Psoas muscle (tissue), 8 donors: ENCODE results near the gene RACGAP1. TPM values are rescaled to one million over a fixed set of nuclear protein-coding genes. Genes with fewer than 3 reads are reported as not detected.

Experiments used
- ATAC-seq, 4 donors: fragments of 200-7000 bp; cut with Tn5 transposase; one replicate each; pipeline ENCODE4 v1.9.1; 2020; ENCODE audit warnings: moderate library complexity in 3 of 4, mild to moderate bottlenecking in 2 of 4
- DNase-seq, 2 donors: peaks; one replicate each; pipeline ENCODE4 v3.0.0-alpha.2; 2020
- H3K27ac ChIP-seq: fragments of 200-600 bp; one replicate; pipeline ENCODE4 v1.8.0; 2022
- H3K27me3 ChIP-seq, 3 donors: fragments of 200-600 bp in 1 of 3; one replicate each; pipeline versions ENCODE4 v1.6.1 to v1.8.0; 2013 to 2022; ENCODE audit warnings: low read length in 2 of 3, mild to moderate bottlenecking in 2 of 3, moderate library complexity in 1 of 3; ENCODE audit not compliant: insufficient read depth in 3 of 3
- H3K36me3 ChIP-seq, 2 donors: fragments of 200-600 bp in 1 of 2; one replicate each; pipeline versions ENCODE4 v1.6.1 to v1.8.0; 2013 to 2022; ENCODE audit warnings: low read depth in 1 of 2, mild to moderate bottlenecking in 1 of 2, moderate library complexity in 1 of 2; ENCODE audit not compliant: insufficient read depth in 1 of 2
- H3K4me1 ChIP-seq: fragments of 200-600 bp; one replicate; pipeline ENCODE4 v1.8.0; 2022
- H3K4me3 ChIP-seq: fragments of 200-600 bp; one replicate; pipeline ENCODE4 v1.8.0; 2022; ENCODE audit warnings: mild to moderate bottlenecking
- H3K9me3 ChIP-seq: fragments of 200-600 bp; one replicate; pipeline ENCODE4 v1.8.0; 2022
- CTCF ChIP-seq: fragments of 200-600 bp; IDR thresholded peaks from one replicate; pipeline ENCODE4 v1.8.0; 2022; ENCODE audit warnings: antibody characterized with exemption
- WGBS, 3 donors: extraction: QIAGEN DNeasy Blood & Tissue Kit; methylation state at CpG; one replicate each; pipeline versions ENCODE4 v1.1.6 to v1.1.7; 2013; 5-methylcytosine and 5-hydroxymethylcytosine counted together
- intact Hi-C, 2 donors: fragments of 100-400 bp; cut with DNase I; formaldehyde crosslinking; loops; one replicate each; pipeline versions ENCODE4 v1.11.0 to v1.14.2; 2022
- polyA plus RNA-seq, 3 donors: library from polyadenylated mRNA; stranded (reverse); fragments of 200-250 nt; gene quantifications; one replicate each; pipeline ENCODE4 v1.2.3, GENCODE V29; 2013
- total RNA-seq, 4 donors: library from RNA; stranded (reverse); fragmentation: NEBNext Ultra II Directional in 2 of 4; extraction: Animal tissue kit (Norgen Biotek cat#: 25700) in 2 of 4; gene quantifications; one replicate each; pipeline versions ENCODE4 v1.2.1 to v1.2.4, GENCODE V29; 2021 to 2023
- donor health status: healthy with polysubstance abuse.
- donor health status: DM: no; HTN: no; CAD: no; lungs with moderate emphysema.
- donor health status: Bipolar disorder and iron deficiency.
- donor health status: healthy.
- donor health status: DM: yes; HTN: yes; CAD: no.
- donor health status: DM: no; HTN: no; CAD: no.
- donor health status: DM: no; HTN: no; CAD: no.
- donor health status: DM: yes; HTN: yes; CAD: no.

RACGAP1 gene
- total and polyA plus RNA-seq, 7 donors, result 3.4 to 15.3 (median 5.4) TPM

GRCh38 chr12:49975318-49975761 is 50.0 kb downstream of the RACGAP1 start:
- Histone ChIP-seq H3K9me3 (no peaks in the 10 kb centered on the region), H3K27me3 (peaks cover 0 to 4% (median 0%) of the 10 kb centered on the region in 3 donors), H3K4me3 (no peak overlapping the region), H3K27ac (no peak overlapping the region), H3K4me1 (no peaks in the 10 kb centered on the region), H3K36me3 (no peaks in the 10 kb centered on the region)
- ATAC-seq, result no peak
- peak in 1 of 2 donors; percentile 45 for DNase-seq
- intact Hi-C loops, result loop anchor here in 1 of 2 donors (10.0 kb wide), 1 partner anchor 199 kb away; no protein-coding TSS in a partner anchor
- 72 to 75% (median 73%) methylated on average over 17 of the region's 17 CpGs for WGBS, 3 donors
- no peak for TF ChIP-seq CTCF

GRCh38 chr12:49974677-49975317 is 50.5 kb downstream of the RACGAP1 start:
- Histone ChIP-seq H3K36me3 (no peaks in the 10 kb centered on the region), H3K27ac (no peak overlapping the region), H3K9me3 (no peaks in the 10 kb centered on the region), H3K27me3 (peaks cover 0 to 10% (median 0%) of the 10 kb centered on the region in 3 donors), H3K4me3 (no peak overlapping the region), H3K4me1 (no peaks in the 10 kb centered on the region)
- TF ChIP-seq CTCF, result no peak
- intact Hi-C loops, result loop anchor here (5.0 to 10.0 kb wide), 2 partner anchors 83 to 200 kb away; partner anchors contain the start of gene ASIC1 (in 1 of the 2)
- DNase-seq (peak in 1 of 2 donors; percentile 19), ATAC-seq (peak in 1 of 4 donors; percentile 15)
- WGBS, 3 donors, result 54 to 64% (median 60%) methylated on average over 8 of the region's 8 CpGs

DNA sequence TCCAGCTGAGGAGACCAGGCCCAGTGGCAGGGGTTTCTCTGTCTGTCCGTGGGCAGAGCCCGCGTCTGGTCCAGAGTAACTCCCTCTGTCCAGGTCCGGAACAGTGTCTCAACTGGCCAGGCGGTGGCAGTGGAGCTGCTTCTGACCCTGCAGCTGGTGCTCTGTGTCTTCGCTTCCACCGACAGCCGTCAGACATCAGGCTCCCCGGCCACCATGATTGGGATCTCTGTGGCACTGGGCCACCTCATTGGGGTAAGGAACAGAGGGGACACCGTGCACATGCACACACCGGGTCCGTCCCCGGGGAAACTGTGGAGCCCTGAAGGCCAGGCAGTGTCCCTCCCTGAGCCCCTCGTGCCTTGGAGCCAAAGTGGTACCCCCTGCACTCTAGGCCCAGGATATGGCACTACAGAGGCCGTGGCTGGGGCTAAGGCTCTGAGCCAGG is 51.0 kb downstream of the RACGAP1 start:
- Histone ChIP-seq H3K36me3 (no peaks in the 10 kb centered on the region), H3K27me3 (peaks cover 0 to 15% (median 0%) of the 10 kb centered on the region in 3 donors), H3K4me1 (no peaks in the 10 kb centered on the region), H3K9me3 (no peaks in the 10 kb centered on the region), H3K27ac (no peak overlapping the region), H3K4me3 (no peak overlapping the region)
- WGBS, 3 donors, result 33 to 37% (median 33%) methylated on average over 15 of the region's 15 CpGs
- ATAC-seq, result peak; percentile 70 to 85 (median 82)
- intact Hi-C loops, result loop anchor here (5.0 to 10.0 kb wide), 2 partner anchors 83 to 201 kb away; partner anchors contain the start of gene ASIC1 (in 1 of the 2)
- TF ChIP-seq CTCF, result peak; percentile 42
- peak; percentile 69 to 79 for DNase-seq

- intact Hi-C loops, result loop anchor here (5.0 to 10.0 kb wide), 2 partner anchors 84 to 201 kb away; partner anchors contain the start of gene ASIC1 (in 1 of the 2)
- Histone ChIP-seq H3K4me3 (no peak overlapping the region), H3K4me1 (no peaks in the 10 kb centered on the region), H3K36me3 (no peaks in the 10 kb centered on the region), H3K27me3 (peaks cover 0 to 24% (median 0%) of the 10 kb centered on the region in 3 donors), H3K27ac (no peak overlapping the region), H3K9me3 (no peaks in the 10 kb centered on the region)
- TF ChIP-seq CTCF, result no peak
- DNase-seq (no peak), ATAC-seq (no peak)
- 81 to 86% (median 85%) methylated on average over 17 to 19 of the region's 19 CpGs for WGBS, 3 donors
These were observed 51.9 kb downstream of the RACGAP1 start for GRCh38 chr12:49973361-49973830.
